Fibroblast of pulmonary artery (primary cell): ENCODE data around the gene GTPBP4.

Experiments
- DNase-seq: peaks from one replicate; pipeline ENCODE4 v3.0.0-alpha.2; 2010; ENCODE audit warnings: low read depth
- H3K4me3 ChIP-seq: replicated peaks from 2 replicates; pipeline ENCODE4 v1.5.1; 2011; ENCODE audit warnings: low read depth, mild to moderate bottlenecking, control low read depth, low read length, moderate library complexity
- CTCF ChIP-seq: IDR thresholded peaks from 2 replicates; pipeline ENCODE4 v1.5.1; 2011; ENCODE audit warnings: mild to moderate bottlenecking, control low read depth, low read length, inconsistent platforms; ENCODE audit errors: missing control alignments

GTPBP4 gene

GRCh38 chr10:966466-967235 lies 21.6 kb upstream of the GTPBP4 start:
- TF ChIP-seq CTCF, result no peak
- H3K4me3 ChIP-seq, result no peak overlapping the region
- no peak for DNase-seq

- DNase-seq, result peak; percentile 59
- TF ChIP-seq CTCF, result no peak
- H3K4me3 ChIP-seq, result no peak overlapping the region
These were observed 19.6 kb upstream of the GTPBP4 start for GRCh38 chr10:968546-969199.

- TF ChIP-seq CTCF, result no peak
- H3K4me3 ChIP-seq, result no peak overlapping the region
- DNase-seq, result no peak
These were observed 18.6 kb upstream of the GTPBP4 start for GRCh38 chr10:969473-970150.

- no peak for DNase-seq
- H3K4me3 ChIP-seq, result no peak overlapping the region
- TF ChIP-seq CTCF, result no peak
These were observed 17.7 kb upstream of the GTPBP4 start for GRCh38 chr10:970311-971149.

GRCh38 chr10:971150-971542 lies 17.1 kb upstream of the GTPBP4 start:
- DNase-seq, result no peak
- H3K4me3 ChIP-seq, result no peak overlapping the region
- no peak for TF ChIP-seq CTCF

- no peak for TF ChIP-seq CTCF
- H3K4me3 ChIP-seq, result no peak overlapping the region
- no peak for DNase-seq
These were observed 16.6 kb upstream of the GTPBP4 start for GRCh38 chr10:971613-972012.
